ENCODE results near the gene PCSK4.

GRCh38 chr19:1447504-1447903, 42.6 kb downstream of the PCSK4 start:
- no peak for TF ChIP-seq CTCF (IDR thresholded peaks at IDR 0.05; ENCODE audit: extremely low read depth in 1 of 2, insufficient read depth in 1 of 2, low read depth in 1 of 2, low read length in 2 of 2)
- TF ChIP-seq POLR2AphosphoS5 (IDR thresholded peaks at IDR 0.05; ENCODE audit: insufficient read depth, low read depth, low read length) = no peak
- no peak for TF ChIP-seq POLR2A (IDR thresholded peaks at IDR 0.05; ENCODE audit: low read depth, low read length)
- no peak for TF ChIP-seq EZH2 (IDR thresholded peaks at IDR 0.05; ENCODE audit: borderline replicate concordance, low read depth, low read length, severe bottlenecking)
- no peak for TF ChIP-seq JUN (IDR thresholded peaks at IDR 0.05; ENCODE audit: borderline replicate concordance, insufficient read depth, insufficient read length, low read depth)

Data from endothelial cell of umbilical vein (primary cell).